Activated CD4-positive, alpha-beta T cell treated with anti-CD3 and anti-CD28 coated beads for 36 hours (primary cell): ENCODE measurements around the gene DNAJC18. TPM values are rescaled to one million over a fixed set of nuclear protein-coding genes. Genes with fewer than 3 reads are reported as not detected.

Experiments
- ATAC-seq: fragments of 200-7000 bp; cut with Tn5 transposase; one replicate; pipeline ENCODE4 v1.10.0; 2021; ENCODE audit warnings: mild to moderate bottlenecking, moderate library complexity
- CTCF ChIA-PET: fragments of 350-600 bp; sonication (Branson Sonifier 250); formaldehyde crosslinking; loops from one replicate; lab custom pipeline; 2021; ENCODE audit warnings: antibody characterized with exemption; lab: Charles Lee
- POLR2A ChIA-PET: fragments of 350-600 bp; sonication (Branson Sonifier 250); formaldehyde crosslinking; loops from one replicate; lab custom pipeline; 2021; ENCODE audit warnings: antibody characterized with exemption, inconsistent platforms; lab: Charles Lee
- DNase-seq: peaks from one replicate; pipeline ENCODE4 v3.0.0-alpha.2; 2020
- H3K27ac Mint-ChIP-seq: one replicate; pipeline ENCODE4 v1.8.0; 2021; ENCODE audit warnings: mixed read lengths
- H3K27me3 Mint-ChIP-seq: one replicate; pipeline ENCODE4 v1.8.0; 2021; ENCODE audit warnings: mixed read lengths
- H3K36me3 Mint-ChIP-seq: one replicate; pipeline ENCODE4 v1.8.0; 2021; ENCODE audit warnings: low read depth, mixed read lengths
- H3K4me1 Mint-ChIP-seq: one replicate; pipeline ENCODE4 v1.8.0; 2021; ENCODE audit warnings: mixed read lengths
- H3K4me3 Mint-ChIP-seq: one replicate; pipeline ENCODE4 v1.8.0; 2021; ENCODE audit warnings: mild to moderate bottlenecking, moderate library complexity, mixed read lengths
- H3K9me3 Mint-ChIP-seq: one replicate; pipeline ENCODE4 v1.8.0; 2021; ENCODE audit warnings: low read depth, mixed read lengths
- intact Hi-C, 2 experiments: fragments of 100-400 bp; cut with DNase I in 1 of 2; cut with micrococcal nuclease in 1 of 2; formaldehyde crosslinking; loops; one replicate each; pipeline versions ENCODE4 v1.14.2 to v1.15.1; 2022 to 2024; cut with DNase I, micrococcal nuclease
- total RNA-seq, 2 experiments: library from RNA; stranded (reverse); gene quantifications; one replicate each; pipeline ENCODE4 v1.2.3, GENCODE V29; 2021

The DNAJC18 gene
- total RNA-seq, 2 experiments from 2014 or later = 33.1 to 35.6 TPM

DNA sequence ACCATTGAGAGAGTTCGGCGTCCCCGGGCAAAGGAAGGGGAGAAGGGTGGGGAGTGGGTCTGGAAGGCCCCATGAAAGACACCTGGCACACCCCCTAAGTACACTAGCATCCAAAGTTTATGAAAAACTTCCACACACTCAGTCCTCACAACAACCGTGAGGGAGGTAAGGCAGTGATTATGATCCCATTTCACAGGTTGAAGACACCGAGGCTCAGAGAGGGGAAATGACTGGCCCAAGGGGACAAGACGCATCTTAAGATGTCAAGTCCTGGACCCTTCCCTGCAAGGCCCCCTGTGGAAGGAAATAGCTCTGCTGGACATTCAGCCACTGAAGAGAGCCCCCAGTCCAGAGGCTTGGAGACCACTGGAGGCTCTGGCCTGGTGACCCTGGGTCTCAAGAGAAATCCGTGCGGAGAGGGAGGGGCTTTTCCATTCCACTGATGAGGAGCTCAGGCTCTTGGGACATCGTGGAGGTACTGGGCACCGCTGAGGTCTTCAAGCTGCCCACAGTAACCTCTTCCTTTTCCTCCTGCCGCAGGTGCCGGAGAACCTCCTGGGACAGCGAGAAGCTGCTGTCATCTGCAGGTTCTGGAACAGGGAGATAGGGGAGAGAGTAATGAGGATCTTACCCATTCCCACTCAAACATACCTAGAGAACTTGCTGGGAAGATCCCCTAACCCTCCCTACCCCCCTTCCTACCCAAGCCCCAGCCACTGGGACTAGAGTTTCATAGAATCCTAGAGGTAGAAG, 36.7 kb upstream of the DNAJC18 start:
- ATAC-seq (no peak), DNase-seq (no peak)
- Mint-ChIP-seq H3K27ac (peak overlapping the region; percentile 86), H3K27me3 (no peaks in the 10 kb centered on the region), H3K9me3 (no peaks in the 10 kb centered on the region), H3K36me3 (peaks cover 50% of the 10 kb centered on the region), H3K4me3 (no peak overlapping the region), H3K4me1 (peaks cover 83% of the 10 kb centered on the region)
- intact Hi-C loops = no loop called here
- POLR2A ChIA-PET = interaction anchor here (0.8 to 1.2 kb wide), 2 partner anchors 18 to 27 kb away, joined by 3 read pairs; no protein-coding TSS in a partner anchor
- CTCF ChIA-PET = no interaction called here

DNA sequence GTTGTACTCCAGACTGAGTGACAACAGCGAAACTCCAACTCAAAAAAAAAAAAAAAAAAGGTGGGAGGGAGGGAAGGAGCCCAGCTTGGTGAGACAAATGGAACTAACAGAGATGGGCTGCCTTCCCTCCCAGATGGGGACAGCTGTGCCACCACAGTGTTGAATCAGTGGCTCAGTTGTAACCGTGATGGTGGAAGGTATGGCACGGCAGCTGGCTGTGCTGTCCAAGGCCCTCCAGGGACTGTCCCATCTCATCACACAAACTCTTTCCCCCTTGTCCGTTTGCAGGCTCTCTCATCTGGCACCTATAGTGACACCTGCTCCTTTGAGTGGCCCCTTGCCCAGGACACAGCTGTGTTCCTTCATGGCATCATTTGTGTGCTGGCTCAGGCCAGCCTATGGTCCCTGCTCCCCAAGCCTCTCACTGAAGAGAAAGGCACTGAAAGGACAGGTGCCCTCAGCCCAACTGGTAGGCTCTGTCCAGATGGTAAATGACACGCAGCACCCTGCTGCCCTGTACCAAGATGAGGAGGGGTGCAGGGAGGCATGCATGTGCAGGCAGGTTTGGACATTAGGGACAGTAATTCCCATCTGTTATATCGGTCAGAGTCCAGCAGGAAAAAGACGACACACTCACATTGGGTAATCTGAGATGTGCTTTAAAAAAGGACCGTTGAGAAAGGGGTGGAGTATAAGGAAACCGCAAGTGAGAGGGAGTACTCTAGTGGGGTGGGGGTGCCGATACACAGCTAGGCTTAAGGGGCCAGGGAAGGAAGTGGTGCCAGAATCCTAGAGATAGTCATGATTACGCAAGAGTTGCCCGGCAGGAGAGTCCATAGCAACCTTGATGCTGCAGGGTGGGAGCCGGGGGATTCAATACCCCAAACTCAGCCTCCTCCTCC, 35.8 kb upstream of the DNAJC18 start:
- ATAC-seq (peak; percentile 13), DNase-seq (peak; percentile 41)
- peak overlapping the region; percentile 86 for H3K27ac Mint-ChIP-seq
- H3K27me3 Mint-ChIP-seq = no peaks in the 10 kb centered on the region
- H3K36me3 Mint-ChIP-seq = peaks cover 42% of the 10 kb centered on the region
- intact Hi-C loops = no loop called here
- H3K4me1 Mint-ChIP-seq = peaks cover 83% of the 10 kb centered on the region
- peak overlapping the region; percentile 9 for H3K4me3 Mint-ChIP-seq
- H3K9me3 Mint-ChIP-seq = no peaks in the 10 kb centered on the region
- ChIA-PET POLR2A (interaction anchor here (0.5 to 1.4 kb wide), 6 partner anchors 26 to 1197 kb away, joined by 3 to 8 read pairs (median 4); partner anchors contain the start of gene DNAJC18), CTCF (interaction anchor here (2.0 kb wide), 1 partner anchor 27 kb away, joined by 10 read pairs; no protein-coding TSS in a partner anchor)

DNA sequence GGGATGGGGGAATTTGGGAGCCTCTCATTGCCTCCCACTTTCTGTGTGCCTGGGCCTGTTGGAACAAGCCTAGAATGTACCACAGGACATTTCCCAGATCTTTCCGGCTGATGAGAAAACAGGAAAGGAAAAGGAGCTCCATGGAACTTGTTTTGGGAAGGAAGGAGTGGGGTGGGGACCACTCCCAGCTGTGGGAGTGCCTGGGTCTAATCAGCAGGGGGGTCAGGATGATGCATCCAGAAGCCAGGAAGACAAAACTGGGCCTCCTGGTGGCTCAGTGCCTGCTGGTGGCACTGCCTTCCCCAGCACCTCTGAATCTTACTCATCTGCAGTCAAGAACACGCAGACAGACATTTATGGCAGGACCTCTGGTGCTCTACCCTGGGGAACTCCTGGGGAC, 34.2 kb upstream of the DNAJC18 start:
- Mint-ChIP-seq H3K27ac (peak overlapping the region; percentile 85), H3K4me3 (no peak overlapping the region), H3K4me1 (peaks cover 87% of the 10 kb centered on the region), H3K27me3 (no peaks in the 10 kb centered on the region), H3K36me3 (peaks cover 33% of the 10 kb centered on the region), H3K9me3 (no peaks in the 10 kb centered on the region)
- ATAC-seq = peak; percentile 30
- ChIA-PET POLR2A (interaction anchor here (1.4 to 2.1 kb wide), 3 partner anchors 9 to 51 kb away, joined by 5 to 9 read pairs (median 5); partner anchors contain the start of genes DNAJC18 and STING1), CTCF (interaction anchor here (0.7 to 2.0 kb wide), 5 partner anchors 9 to 51 kb away, joined by 3 to 10 read pairs (median 5); partner anchors contain the start of gene STING1)
- intact Hi-C loops = loop anchor here in 1 of 2 experiments (2.0 kb wide), 1 partner anchor 15 kb away; no protein-coding TSS in a partner anchor
- peak; percentile 48 for DNase-seq

DNA sequence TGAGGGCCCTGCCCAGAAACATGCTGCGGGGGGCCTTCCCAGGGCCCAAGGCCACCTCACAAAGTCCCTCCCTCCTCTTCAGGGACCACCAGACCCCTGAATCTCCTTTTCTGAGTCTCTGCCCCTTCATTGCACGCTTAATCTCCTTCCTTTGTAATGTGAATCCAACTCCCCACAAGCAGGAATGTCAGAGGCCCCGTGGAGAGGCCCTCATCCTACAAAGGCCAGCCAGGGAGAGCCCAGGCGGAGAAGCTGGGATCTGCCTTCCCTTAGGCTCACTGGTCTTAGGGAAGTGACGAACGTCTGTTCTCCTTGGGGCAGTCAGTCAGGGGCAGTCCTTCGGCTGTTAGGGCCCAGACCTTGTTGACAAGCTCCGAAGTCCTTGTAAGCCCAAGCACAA, 33.8 kb upstream of the DNAJC18 start:
- no peaks in the 10 kb centered on the region for H3K9me3 Mint-ChIP-seq
- CTCF ChIA-PET = interaction anchor here (1.2 to 2.0 kb wide), 2 partner anchors 25 to 50 kb away, joined by 5 to 10 read pairs; no protein-coding TSS in a partner anchor
- intact Hi-C loops = loop anchor here in 1 of 2 experiments (2.0 kb wide), 1 partner anchor 14 kb away; no protein-coding TSS in a partner anchor
- ATAC-seq (no peak), DNase-seq (no peak)
- H3K27me3 Mint-ChIP-seq = no peaks in the 10 kb centered on the region
- POLR2A ChIA-PET = interaction anchor here (1.4 to 2.1 kb wide), 2 partner anchors 9 to 50 kb away, joined by 5 to 9 read pairs; partner anchors contain the start of gene STING1
- H3K36me3 Mint-ChIP-seq = peaks cover 28% of the 10 kb centered on the region
- peak overlapping the region; percentile 85 for H3K27ac Mint-ChIP-seq
- no peak overlapping the region for H3K4me3 Mint-ChIP-seq
- H3K4me1 Mint-ChIP-seq = peaks cover 87% of the 10 kb centered on the region

DNA sequence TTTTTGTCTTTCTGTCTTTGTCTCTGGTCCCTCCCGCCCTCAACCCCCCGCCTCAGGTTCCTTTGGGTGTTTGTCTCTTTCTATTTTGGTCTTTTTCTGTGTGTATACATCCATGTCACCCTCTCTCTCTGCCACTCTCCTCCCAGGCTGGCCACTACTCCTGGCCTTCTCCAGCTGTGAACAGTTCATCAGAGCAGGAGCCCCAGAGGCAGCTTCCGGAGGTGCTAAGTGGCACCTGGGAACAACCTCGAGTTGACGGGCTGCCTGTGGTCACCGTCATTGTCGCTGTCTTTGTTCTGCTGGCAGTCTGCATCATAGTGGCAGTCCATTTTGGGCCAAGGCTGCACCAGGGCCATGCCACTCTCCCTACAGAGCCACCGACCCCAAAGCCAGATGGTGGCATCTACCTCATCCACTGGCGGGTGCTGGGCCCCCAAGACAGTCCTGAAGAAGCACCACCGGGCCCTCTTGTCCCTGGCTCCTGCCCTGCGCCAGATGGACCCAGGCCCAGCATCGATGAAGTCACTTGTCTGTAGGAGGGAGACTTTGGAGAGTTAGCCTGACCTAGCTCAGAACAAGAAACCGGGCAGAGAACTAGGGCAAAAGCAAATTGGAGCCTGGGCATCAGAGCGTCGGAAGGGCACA, 33.2 kb upstream of the DNAJC18 start:
- ATAC-seq (peak; percentile 5), DNase-seq (peak; percentile 41)
- Mint-ChIP-seq H3K9me3 (no peaks in the 10 kb centered on the region), H3K27me3 (no peaks in the 10 kb centered on the region), H3K4me3 (peak overlapping the region; percentile 70), H3K27ac (peak overlapping the region; percentile 90), H3K36me3 (peaks cover 22% of the 10 kb centered on the region), H3K4me1 (peaks cover 82% of the 10 kb centered on the region)
- intact Hi-C loops = loop anchor here in 1 of 2 experiments (2.0 kb wide), 1 partner anchor 14 kb away; no protein-coding TSS in a partner anchor
- CTCF ChIA-PET = no interaction called here
- POLR2A ChIA-PET = interaction anchor here (2.1 kb wide), 1 partner anchor 10 kb away, joined by 9 read pairs; the partner anchor contains the start of gene STING1

DNA sequence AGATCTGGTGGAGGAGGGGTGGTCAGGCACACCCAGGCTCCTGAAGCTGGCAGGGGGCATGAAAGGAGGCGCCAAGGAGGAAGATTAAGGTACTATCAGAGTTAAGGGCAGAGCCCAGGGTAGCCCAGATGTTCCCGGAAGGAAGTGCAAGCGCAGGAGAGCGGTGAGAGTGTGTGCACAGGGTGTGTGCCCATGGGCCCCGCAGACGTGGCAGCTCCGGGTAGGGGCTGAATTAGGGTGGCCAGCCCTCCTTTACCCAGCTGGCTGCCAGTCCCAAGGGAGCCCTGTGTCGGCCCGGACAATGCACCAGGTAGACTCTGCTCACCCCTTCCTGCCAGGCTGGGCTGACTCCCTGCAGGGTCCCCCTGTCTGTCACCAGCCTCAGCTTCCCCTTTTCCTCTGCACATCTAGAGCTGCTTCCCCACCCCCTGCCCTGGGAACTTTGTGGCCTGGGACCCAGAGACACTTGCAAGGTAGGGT, 31.5 kb upstream of the DNAJC18 start, which contains the start of gene SMIM33:
Gene SMIM33 (plus strand): TSS at position 184 of the 480 bp plus-strand sequence. CDS start 118 bp downstream, at position 302.
- Mint-ChIP-seq H3K27me3 (no peaks in the 10 kb centered on the region), H3K4me3 (peak within 1 kb of the TSS; percentile 70), H3K36me3 (peaks cover 11% of the 10 kb centered on the region), H3K27ac (peak within 1 kb of the TSS; percentile 90), H3K9me3 (no peaks in the 10 kb centered on the region), H3K4me1 (peaks cover 71% of the 10 kb centered on the region)
- CTCF ChIA-PET = interaction anchor here (1.0 to 1.2 kb wide), 3 partner anchors 10 to 42 kb away, joined by 3 to 6 read pairs (median 3); partner anchors contain the start of gene STING1
- ATAC-seq (peak; percentile 51), DNase-seq (peak; percentile 59)
- intact Hi-C loops = no loop called here
- POLR2A ChIA-PET = interaction anchor here (0.7 to 2.1 kb wide), 5 partner anchors 10 to 38 kb away, joined by 3 to 5 read pairs (median 4); partner anchors contain the start of gene STING1

GRCh38 chr5:139468421-139468931, 29.2 kb upstream of the DNAJC18 start:
- H3K36me3 Mint-ChIP-seq = no peaks in the 10 kb centered on the region
- ATAC-seq (peak; percentile 54), DNase-seq (peak; percentile 53)
- no peaks in the 10 kb centered on the region for H3K9me3 Mint-ChIP-seq
- no peak overlapping the region for H3K4me3 Mint-ChIP-seq
- intact Hi-C loops = no loop called here
- H3K27me3 Mint-ChIP-seq = no peaks in the 10 kb centered on the region
- POLR2A ChIA-PET = interaction anchor here (0.6 kb wide), 1 partner anchor 11 kb away, joined by 4 read pairs; no protein-coding TSS in a partner anchor
- H3K27ac Mint-ChIP-seq = peak overlapping the region; percentile 33
- peaks cover 48% of the 10 kb centered on the region for H3K4me1 Mint-ChIP-seq
- CTCF ChIA-PET = no interaction called here

- intact Hi-C loops = no loop called here
- peaks cover 38% of the 10 kb centered on the region for H3K4me1 Mint-ChIP-seq
- H3K27ac Mint-ChIP-seq = peak within 1 kb of the TSS; percentile 19
- DNase-seq = no peak
- no peak for ATAC-seq
- H3K9me3 Mint-ChIP-seq = no peaks in the 10 kb centered on the region
- POLR2A ChIA-PET = no interaction called here
- CTCF ChIA-PET = no interaction called here
- H3K36me3 Mint-ChIP-seq = no peaks in the 10 kb centered on the region
- H3K27me3 Mint-ChIP-seq = no peaks in the 10 kb centered on the region
- no peak within 1 kb of the TSS for H3K4me3 Mint-ChIP-seq
Measured at GRCh38 chr5:139462586-139463276, 23.4 kb upstream of the DNAJC18 start, which contains the start of gene ECSCR. Gene ECSCR (minus strand): TSS chr5:139462743. CDS start chr5:139462670, 73 bp downstream.

GRCh38 chr5:139461698-139462097, 22.4 kb upstream of the DNAJC18 start:
- ChIA-PET POLR2A (no interaction called here), CTCF (no interaction called here)
- intact Hi-C loops = no loop called here

More at GRCh38 chr5:139461698-139462097, 22.4 kb upstream of the DNAJC18 start:
- ATAC-seq = no peak
- Mint-ChIP-seq H3K4me3 (no peak overlapping the region), H3K27ac (peak overlapping the region; percentile 7), H3K4me1 (peaks cover 47% of the 10 kb centered on the region), H3K36me3 (no peaks in the 10 kb centered on the region), H3K27me3 (no peaks in the 10 kb centered on the region), H3K9me3 (no peaks in the 10 kb centered on the region)
- no peak for DNase-seq
